ENCODE measurements around the gene POLRMT. TPM values are rescaled to one million over a fixed set of nuclear protein-coding genes. Genes with fewer than 3 reads are reported as not detected.

The POLRMT gene
- total RNA-seq, 1 donor from 2014 or later = 35.5 TPM

GRCh38 chr19:664913-665443 lies 31.6 kb upstream of the POLRMT start:
- Mint-ChIP-seq H3K4me1 (ENCODE audit: low read depth) (peaks cover 46% of the 10 kb centered on the region), H3K27ac (ENCODE audit: unreplicated experiment) (peak overlapping the region; percentile 63), H3K9me3 (ENCODE audit: low read depth) (no peaks in the 10 kb centered on the region), H3K36me3 (ENCODE audit: low read depth) (no peaks in the 10 kb centered on the region), H3K4me3 (ENCODE audit: unreplicated experiment) (peak overlapping the region; percentile 38), H3K27me3 (ENCODE audit: low read depth) (no peaks in the 10 kb centered on the region)
- peak; percentile 94 for TF ChIP-seq CTCF (IDR thresholded peaks at IDR 0.05)
- DNase-seq (ENCODE audit: low spot score) = no peak

GRCh38 chr19:663682-664117 lies 30.4 kb upstream of the POLRMT start:
- Mint-ChIP-seq H3K4me3 (ENCODE audit: unreplicated experiment) (peak overlapping the region; percentile 72), H3K27me3 (ENCODE audit: low read depth) (no peaks in the 10 kb centered on the region), H3K4me1 (ENCODE audit: low read depth) (peaks cover 44% of the 10 kb centered on the region), H3K9me3 (ENCODE audit: low read depth) (no peaks in the 10 kb centered on the region), H3K27ac (ENCODE audit: unreplicated experiment) (peak overlapping the region; percentile 76), H3K36me3 (ENCODE audit: low read depth) (no peaks in the 10 kb centered on the region)
- no peak for DNase-seq (ENCODE audit: low spot score)
- TF ChIP-seq CTCF (IDR thresholded peaks at IDR 0.05) = no peak

- Mint-ChIP-seq H3K4me1 (ENCODE audit: low read depth) (peaks cover 40% of the 10 kb centered on the region), H3K27ac (ENCODE audit: unreplicated experiment) (peak within 1 kb of the TSS; percentile 80), H3K4me3 (ENCODE audit: unreplicated experiment) (peak within 1 kb of the TSS; percentile 78), H3K27me3 (ENCODE audit: low read depth) (no peaks in the 10 kb centered on the region), H3K36me3 (ENCODE audit: low read depth) (no peaks in the 10 kb centered on the region), H3K9me3 (ENCODE audit: low read depth) (no peaks in the 10 kb centered on the region)
- no peak for TF ChIP-seq CTCF (IDR thresholded peaks at IDR 0.05)
- DNase-seq (ENCODE audit: low spot score) = no peak
Observed at GRCh38 chr19:662962-663681, 29.8 kb upstream of the POLRMT start, which contains the start of gene RNF126. RNF126 (minus strand) TSS chr19:663214; CDS start chr19:663121, 93 bp downstream.

GRCh38 chr19:662207-662961 lies 29.0 kb upstream of the POLRMT start:
- no peak for DNase-seq (ENCODE audit: low spot score)
- Mint-ChIP-seq H3K9me3 (ENCODE audit: low read depth) (no peaks in the 10 kb centered on the region), H3K4me1 (ENCODE audit: low read depth) (peaks cover 40% of the 10 kb centered on the region), H3K36me3 (ENCODE audit: low read depth) (no peaks in the 10 kb centered on the region), H3K27me3 (ENCODE audit: low read depth) (no peaks in the 10 kb centered on the region), H3K27ac (ENCODE audit: unreplicated experiment) (peak overlapping the region; percentile 80), H3K4me3 (ENCODE audit: unreplicated experiment) (peak overlapping the region; percentile 78)
- no peak for TF ChIP-seq CTCF (IDR thresholded peaks at IDR 0.05)

All from chondrocyte (in vitro differentiated cells).